HL-60/S4 treated with phorbol 12-myristate 13-acetate at 8.2 ng/mL for 4 days and 3 days (cell line): Measurements from ENCODE around the gene F3.
"Not testable (repeated sequence)": the region's sequence is repeated elsewhere in the genome, so short reads cannot be mapped to it uniquely, and the experiment has no call there.

Source experiments
- in situ Hi-C: fragments of 300-500 bp; cut with MboI; formaldehyde crosslinking; loops from 2 replicates; pipeline ENCODE4 v1.15.0; 2022; ENCODE audit warnings: low sequenced_read_pairs

The F3 gene

DNA sequence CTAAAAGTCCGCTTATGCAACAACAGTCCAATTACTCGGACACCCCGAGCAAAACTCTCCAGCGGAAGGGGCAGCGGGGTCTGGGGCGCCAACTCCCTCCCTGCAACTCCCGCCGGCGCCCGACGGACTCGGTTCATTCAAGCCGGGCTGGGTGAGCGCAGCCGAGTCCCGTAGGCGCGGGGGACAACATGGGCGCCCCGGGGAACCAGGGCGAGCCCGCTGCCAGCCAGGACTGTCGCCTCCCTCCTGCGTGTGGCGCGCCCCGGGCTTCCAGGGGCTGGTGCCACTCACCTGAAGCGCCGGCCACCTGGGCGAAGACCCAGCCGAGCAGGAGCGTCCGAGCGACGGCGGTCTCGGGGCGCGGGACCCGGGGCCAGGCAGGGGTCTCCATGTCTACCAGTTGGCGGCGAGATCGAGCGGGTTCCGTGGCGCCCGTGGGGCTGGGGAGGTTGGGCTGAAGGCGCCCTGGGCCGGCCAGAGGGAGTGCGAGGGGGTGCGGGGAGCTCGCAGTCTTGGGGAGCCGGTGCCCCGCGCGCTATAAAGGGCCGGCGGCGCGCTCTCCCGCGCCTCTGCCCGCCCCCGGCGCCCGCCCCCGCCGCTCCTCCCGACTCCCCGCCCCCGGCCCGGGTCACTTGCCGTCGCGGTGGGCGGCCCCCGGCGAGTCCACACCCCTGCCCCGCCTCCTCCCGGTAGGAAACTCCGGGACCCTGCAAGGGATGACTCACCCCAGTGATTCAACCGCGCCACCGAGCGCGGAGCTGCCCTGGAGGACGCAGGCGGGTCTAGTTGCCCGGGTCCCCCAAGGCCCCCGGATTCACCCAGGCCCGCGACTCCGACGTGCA is at the start of gene F3:
F3 (minus strand) TSS at position 514 of the 842 bp plus-strand sequence; CDS start at position 391, 123 bp downstream.
- in situ Hi-C loops: no loop called here

GRCh38 chr1:94590203-94591137 is 48.9 kb upstream of the F3 start:
- in situ Hi-C loops: no loop called here

DNA sequence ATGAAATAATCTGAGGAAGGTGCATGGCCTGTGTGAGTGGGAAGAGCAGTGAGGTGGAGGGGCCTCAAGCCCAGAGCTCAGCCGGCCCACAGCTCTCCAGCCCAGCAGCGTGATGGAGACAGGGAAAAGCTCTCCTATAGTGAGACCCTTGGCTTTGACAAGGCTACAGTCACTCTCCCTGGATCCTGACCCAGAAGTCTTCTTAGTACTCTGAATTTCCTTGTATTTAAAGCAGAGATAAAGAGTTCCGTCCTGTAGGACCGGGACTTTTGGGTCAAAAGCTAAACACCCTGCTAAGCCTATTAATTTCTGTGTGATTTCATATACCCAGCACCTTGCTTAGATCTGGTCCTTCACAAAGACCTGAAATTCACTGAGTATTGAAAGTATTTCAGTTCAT is 48.2 kb upstream of the F3 start:
- in situ Hi-C loops: no loop called here

DNA sequence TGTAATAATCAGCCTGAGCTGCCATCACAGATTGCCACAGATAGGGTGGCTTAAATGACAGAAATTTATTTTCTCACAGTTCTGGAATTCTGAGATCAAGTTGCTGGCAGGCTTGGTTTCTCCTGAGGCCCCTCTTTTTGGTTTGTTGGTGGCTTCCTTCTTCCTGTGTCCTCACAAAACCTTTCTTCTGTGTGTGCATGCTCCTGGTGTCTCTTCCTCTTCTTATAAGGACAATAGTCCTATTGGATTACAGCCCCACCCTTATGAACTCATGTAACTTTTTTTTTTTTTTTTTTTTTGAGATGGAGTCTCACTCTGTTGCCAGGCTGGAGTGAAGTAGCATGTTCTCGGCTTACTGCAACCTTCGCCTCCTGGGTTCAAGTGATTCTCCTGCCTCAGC is 41.0 kb upstream of the F3 start:
- in situ Hi-C loops: no loop called here

DNA sequence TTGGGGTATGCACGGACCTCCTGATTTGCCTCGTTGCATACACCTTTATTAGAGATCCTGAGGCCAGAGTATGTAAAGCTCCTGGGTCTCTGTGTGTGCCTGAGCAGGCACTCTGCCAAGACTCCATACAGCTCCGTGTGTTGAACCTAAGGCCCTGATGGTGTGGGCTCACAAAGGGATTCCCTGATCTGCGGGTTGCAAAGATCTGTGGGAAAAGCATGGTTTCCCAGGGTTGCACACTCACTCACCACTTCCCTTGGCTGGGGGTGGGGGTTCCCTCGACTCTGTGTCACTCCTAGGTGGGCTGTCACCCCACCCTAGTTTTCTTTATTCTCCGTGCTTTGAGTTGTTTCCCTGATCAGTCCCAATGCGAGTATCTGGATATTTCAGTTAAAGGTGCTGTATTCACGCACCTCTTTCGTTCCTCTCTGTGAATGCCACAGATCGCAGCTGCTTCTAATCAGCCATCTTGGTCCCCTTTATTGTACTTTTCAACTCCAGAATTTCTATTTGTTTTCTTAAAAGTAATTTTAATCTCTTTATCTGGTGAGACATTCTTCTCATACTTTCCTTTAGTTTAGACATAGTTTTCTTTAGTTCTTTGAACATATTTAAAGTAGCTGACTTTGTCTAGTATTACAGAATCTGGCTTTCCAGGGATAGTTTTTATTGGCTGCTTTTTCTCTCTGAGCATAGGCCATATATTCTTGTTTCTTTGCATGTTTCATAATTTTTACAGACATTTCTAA is 39.0 kb upstream of the F3 start:
- in situ Hi-C loops: no loop called here

DNA sequence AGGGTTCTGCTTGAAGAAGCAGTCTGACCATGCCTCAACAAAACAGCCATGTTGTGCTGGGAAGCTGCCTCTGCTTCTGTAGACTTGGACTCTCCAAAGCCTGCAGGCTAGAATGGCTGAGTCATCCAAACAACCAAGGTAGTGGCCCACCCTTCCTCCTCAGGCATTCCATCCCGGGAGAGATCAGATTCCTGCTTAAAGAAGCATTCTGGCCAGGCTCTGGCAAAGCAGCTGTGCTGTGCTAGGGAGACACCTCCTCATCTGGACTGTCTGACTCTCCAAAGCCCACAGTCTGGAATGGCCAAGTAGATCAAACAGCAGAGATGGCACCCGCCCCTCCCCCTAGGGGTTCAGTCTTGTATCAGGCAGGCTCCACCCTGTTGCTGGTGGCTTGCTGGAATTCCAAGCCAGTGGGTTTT is 38.3 kb upstream of the F3 start:
- in situ Hi-C loops: no loop called here

- in situ Hi-C loops: no loop called here
Measured at GRCh38 chr1:94578856-94579255, 37.3 kb upstream of the F3 start.

GRCh38 chr1:94573917-94574316 is 32.4 kb upstream of the F3 start:
- in situ Hi-C loops: not testable (repeated sequence)

GRCh38 chr1:94572780-94573179 is 31.2 kb upstream of the F3 start:
- in situ Hi-C loops: no loop called here

GRCh38 chr1:94570965-94571364 is 29.4 kb upstream of the F3 start:
- in situ Hi-C loops: not testable (repeated sequence)

DNA sequence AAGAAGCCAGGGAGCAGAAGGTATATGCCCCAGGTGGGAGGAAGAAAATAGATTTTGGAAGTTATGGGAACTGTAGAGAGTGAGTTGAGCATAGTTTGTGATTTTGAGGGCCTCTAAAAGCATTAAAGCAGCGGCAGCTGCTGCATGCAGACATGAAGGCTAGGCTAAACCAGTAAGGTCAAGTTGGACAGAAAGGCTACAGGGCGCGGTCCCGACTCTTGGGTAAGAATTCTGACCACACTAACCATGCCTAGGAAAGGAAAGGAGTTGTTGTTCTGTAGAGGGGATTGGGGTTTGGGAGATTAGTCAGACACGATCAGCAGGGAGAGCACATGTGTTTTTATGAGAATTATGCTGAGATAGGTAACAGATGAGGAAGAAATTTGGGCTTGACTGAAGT is 27.2 kb upstream of the F3 start:
- in situ Hi-C loops: not testable (repeated sequence)

- in situ Hi-C loops: not testable (repeated sequence)
Measured at GRCh38 chr1:94567975-94568607, 26.5 kb upstream of the F3 start.

- in situ Hi-C loops: not testable (repeated sequence)
Measured at GRCh38 chr1:94566436-94566835, 24.9 kb upstream of the F3 start.

GRCh38 chr1:94565901-94566300 is 24.3 kb upstream of the F3 start:
- in situ Hi-C loops: no loop called here

- in situ Hi-C loops: no loop called here
Measured at GRCh38 chr1:94562519-94563260, 21.1 kb upstream of the F3 start.

GRCh38 chr1:94560333-94560732 is 18.8 kb upstream of the F3 start:
- in situ Hi-C loops: no loop called here

- in situ Hi-C loops: no loop called here
Measured at GRCh38 chr1:94559921-94560320, 18.4 kb upstream of the F3 start.

- in situ Hi-C loops: no loop called here
Measured at GRCh38 chr1:94555091-94555490, 13.5 kb upstream of the F3 start.

DNA sequence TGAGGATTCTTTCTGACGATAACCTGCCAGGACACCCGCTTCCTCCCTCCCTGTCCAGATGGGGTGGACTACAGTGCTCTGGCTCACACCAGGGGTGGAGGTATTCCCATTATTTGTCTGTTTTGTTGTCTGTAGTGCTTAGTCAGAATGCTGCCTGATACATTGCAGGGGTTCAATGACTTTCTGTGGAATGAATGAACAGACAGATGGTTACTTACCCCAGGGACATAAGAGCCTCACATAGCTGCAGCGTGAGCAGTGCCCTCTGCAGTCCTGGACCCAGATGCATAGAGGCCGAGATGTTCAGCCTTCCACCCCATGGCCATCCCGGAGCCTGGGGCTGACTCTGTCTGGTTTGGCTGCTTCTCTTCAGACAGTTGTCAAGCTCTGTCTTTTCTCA is 13.0 kb upstream of the F3 start:
- in situ Hi-C loops: no loop called here

DNA sequence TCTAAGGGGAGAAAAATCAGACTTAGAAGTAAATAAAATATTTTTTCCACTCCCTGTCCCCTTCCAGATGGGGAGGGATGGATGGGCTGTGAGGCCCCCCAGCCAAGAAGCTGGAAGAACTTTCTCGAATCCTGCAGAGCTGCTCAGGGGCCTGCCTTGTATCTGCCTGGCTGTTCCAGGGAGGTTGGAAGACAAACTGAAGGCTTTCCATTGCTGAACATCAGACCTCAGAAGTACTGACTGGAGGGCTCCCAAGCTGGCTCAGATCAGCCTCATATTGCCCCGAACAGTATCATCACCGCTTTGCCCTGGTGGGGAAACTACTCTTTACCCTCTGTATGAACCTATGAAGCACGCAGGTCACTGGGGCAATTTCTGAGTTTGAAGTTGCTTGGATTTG is 12.4 kb upstream of the F3 start:
- in situ Hi-C loops: no loop called here
